ENCODE results near the gene SCN11A.

- no peak for TF ChIP-seq ZNF274 (IDR thresholded peaks at IDR 0.05; ENCODE audit: low read depth, low read length)
- no peak for TF ChIP-seq YY1 (IDR thresholded peaks at IDR 0.05; ENCODE audit: insufficient read depth, insufficient read length)
- no peak for TF ChIP-seq SUZ12 (IDR thresholded peaks at IDR 0.05; ENCODE audit: extremely low read depth, insufficient read depth, insufficient read length)
Measured at GRCh38 chr3:39029556-39029955, 22.2 kb downstream of the SCN11A start.
